Central memory CD8-positive, alpha-beta T cell (primary cell): ENCODE results near the gene IFNL1.

ENCODE experiments used
- ATAC-seq: fragments of 150-1000 bp; cut with Tn5 transposase; replicated peaks from 2 replicates; pipeline ENCODE4 v1.10.0; 2022; ENCODE audit warnings: mild to moderate bottlenecking, moderate FRiP score, moderate number of reproducible peaks; ENCODE audit not compliant: poor library complexity, severe bottlenecking; ENCODE audit errors: extremely low read depth
- DNase-seq, 2 donors: peaks; one replicate each; pipeline ENCODE4 v3.0.0; 2021; ENCODE audit warnings: low spot score in 2 of 2
- H3K27ac Mint-ChIP-seq: one replicate; pipeline ENCODE4 v1.8.0; 2022; ENCODE audit warnings: low read depth, mild to moderate bottlenecking, moderate library complexity, mixed read lengths
- H3K27me3 Mint-ChIP-seq: one replicate; pipeline ENCODE4 v1.8.0; 2022; ENCODE audit warnings: mixed read lengths
- H3K36me3 Mint-ChIP-seq: one replicate; pipeline ENCODE4 v1.8.0; 2022; ENCODE audit warnings: mild to moderate bottlenecking, moderate library complexity, mixed read lengths; ENCODE audit not compliant: insufficient read depth
- H3K4me1 Mint-ChIP-seq: one replicate; pipeline ENCODE4 v1.8.0; 2022; ENCODE audit warnings: mixed read lengths
- H3K4me3 Mint-ChIP-seq: one replicate; pipeline ENCODE4 v1.8.0; 2022; ENCODE audit warnings: mild to moderate bottlenecking, moderate library complexity, mixed read lengths
- H3K9me3 Mint-ChIP-seq: one replicate; pipeline ENCODE4 v1.8.0; 2022; ENCODE audit warnings: mixed read lengths

The IFNL1 gene

DNA sequence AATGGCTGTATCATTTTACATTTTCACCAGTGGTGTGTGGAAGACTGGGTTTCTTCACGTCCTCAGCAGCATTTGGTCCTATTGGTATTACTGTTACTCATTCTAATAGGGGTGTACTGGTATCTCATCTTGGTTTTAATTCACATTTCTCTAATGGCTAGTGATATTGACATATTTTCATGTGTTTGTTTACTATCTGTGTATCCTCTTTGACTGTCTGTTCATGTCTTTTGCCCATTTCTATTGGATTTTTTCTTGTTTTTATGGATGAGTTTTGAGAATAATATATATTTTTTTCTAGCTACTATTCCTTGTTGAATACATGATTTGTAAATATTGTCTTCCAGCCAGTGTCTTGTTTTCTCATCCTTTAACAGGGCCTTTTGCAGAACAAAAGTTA, 14.2 kb upstream of the IFNL1 start:
- Mint-ChIP-seq H3K36me3 (peaks cover 2% of the 10 kb centered on the region), H3K4me1 (peaks cover 5% of the 10 kb centered on the region), H3K4me3 (no peak overlapping the region), H3K27me3 (no peaks in the 10 kb centered on the region), H3K9me3 (no peaks in the 10 kb centered on the region), H3K27ac (no peak overlapping the region)
- no peak for ATAC-seq
- no peak for DNase-seq

DNA sequence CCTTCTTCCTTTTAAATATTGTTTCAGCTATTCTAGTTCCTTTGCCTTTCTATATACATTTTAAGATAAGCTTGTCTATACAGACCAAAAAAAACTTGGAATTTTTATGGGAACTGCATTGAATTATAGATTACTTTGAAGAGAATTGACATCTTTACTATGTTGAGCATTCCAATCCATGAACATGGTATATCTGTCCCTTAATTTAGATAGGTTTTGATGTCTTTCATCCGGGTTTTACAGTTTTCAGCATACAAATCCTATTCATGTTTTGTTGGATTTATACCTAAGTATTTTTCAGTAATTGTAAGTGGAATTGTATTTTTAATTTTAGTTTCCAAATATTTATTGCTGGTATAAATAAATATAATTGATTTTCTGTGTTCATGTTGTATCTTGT, 12.2 kb upstream of the IFNL1 start:
- H3K36me3 Mint-ChIP-seq, result peaks cover 4% of the 10 kb centered on the region
- no peak for ATAC-seq

DNA sequence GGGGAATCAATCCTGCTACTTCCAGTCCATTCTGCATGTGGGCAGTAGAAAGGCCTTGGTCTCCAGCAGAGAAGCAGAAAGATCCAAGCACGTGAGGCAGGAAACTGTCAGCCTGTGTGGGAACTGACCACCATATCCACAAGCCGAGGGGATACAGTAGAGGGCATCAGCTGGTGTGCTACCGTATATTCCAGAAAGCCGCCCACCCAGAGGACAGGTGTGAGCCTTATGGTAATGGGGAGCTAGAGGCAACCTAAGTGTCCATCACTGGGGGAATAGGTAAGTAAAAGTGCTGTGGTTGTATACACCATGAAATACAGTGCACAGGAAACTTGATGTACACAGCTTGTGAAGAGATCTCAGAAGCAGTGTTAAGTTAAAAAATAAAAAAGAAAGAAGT, 2.8 kb upstream of the IFNL1 start:
- H3K4me1 Mint-ChIP-seq, result peaks cover 24% of the 10 kb centered on the region
- H3K27ac Mint-ChIP-seq, result no peak overlapping the region
- no peak overlapping the region for H3K4me3 Mint-ChIP-seq
- H3K9me3 Mint-ChIP-seq, result no peaks in the 10 kb centered on the region
- peaks cover 4% of the 10 kb centered on the region for H3K36me3 Mint-ChIP-seq
- no peak for ATAC-seq
- DNase-seq, result no peak
- no peaks in the 10 kb centered on the region for H3K27me3 Mint-ChIP-seq

More for the DNA sequence above, 12.2 kb upstream of the IFNL1 start:
- H3K4me3 Mint-ChIP-seq, result no peak overlapping the region
- H3K27ac Mint-ChIP-seq, result no peak overlapping the region
- H3K27me3 Mint-ChIP-seq, result no peaks in the 10 kb centered on the region
- H3K9me3 Mint-ChIP-seq, result no peaks in the 10 kb centered on the region
- no peak for DNase-seq
- H3K4me1 Mint-ChIP-seq, result no peaks in the 10 kb centered on the region

DNA sequence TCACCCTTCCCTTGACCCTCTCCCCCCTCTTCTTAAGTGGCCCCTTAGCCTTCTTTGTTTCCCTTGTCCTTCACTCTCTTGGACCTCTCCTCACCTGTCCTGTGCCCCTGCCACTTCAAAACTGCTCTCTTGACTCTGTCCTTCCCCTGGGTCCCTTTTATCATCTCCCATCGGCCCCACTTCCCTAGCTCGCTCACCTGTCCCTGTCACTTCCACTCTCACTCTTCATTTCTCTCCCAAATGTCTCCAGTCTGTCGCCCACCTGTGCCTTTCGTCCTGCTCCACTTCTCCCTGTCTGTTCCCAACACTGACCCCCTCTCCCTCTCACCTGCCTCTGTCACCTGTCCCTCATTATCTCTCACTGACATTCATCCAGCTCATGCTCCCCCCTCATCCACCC, 699 bp downstream of the IFNL1 start:
- H3K4me1 Mint-ChIP-seq, result peaks cover 38% of the 10 kb centered on the region
- no peaks in the 10 kb centered on the region for H3K9me3 Mint-ChIP-seq
- DNase-seq (no peak), ATAC-seq (no peak)
- no peaks in the 10 kb centered on the region for H3K27me3 Mint-ChIP-seq
- peaks cover 6% of the 10 kb centered on the region for H3K36me3 Mint-ChIP-seq
- H3K27ac Mint-ChIP-seq, result no peak overlapping the region
- peak overlapping the region; percentile 2 for H3K4me3 Mint-ChIP-seq

DNA sequence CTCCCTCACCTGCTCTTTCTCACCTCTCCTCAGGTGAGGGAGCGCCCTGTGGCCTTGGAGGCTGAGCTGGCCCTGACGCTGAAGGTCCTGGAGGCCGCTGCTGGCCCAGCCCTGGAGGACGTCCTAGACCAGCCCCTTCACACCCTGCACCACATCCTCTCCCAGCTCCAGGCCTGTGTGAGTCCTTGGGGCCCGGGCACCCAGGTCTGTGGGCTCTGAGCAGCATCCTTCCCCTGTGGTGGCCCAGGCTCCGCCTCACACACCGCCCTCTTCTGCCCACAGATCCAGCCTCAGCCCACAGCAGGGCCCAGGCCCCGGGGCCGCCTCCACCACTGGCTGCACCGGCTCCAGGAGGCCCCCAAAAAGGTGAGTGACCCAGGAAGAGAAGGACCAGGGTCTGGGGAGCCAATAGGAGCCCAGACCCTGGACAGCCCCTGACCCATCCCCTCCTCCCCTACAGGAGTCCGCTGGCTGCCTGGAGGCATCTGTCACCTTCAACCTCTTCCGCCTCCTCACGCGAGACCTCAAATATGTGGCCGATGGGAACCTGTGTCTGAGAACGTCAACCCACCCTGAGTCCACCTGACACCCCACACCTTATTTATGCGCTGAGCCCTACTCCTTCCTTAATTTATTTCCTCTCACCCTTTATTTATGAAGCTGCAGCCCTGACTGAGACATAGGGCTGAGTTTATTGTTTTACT, 1.9 kb downstream of the IFNL1 start:
- Mint-ChIP-seq H3K4me3 (peak overlapping the region; percentile 78), H3K9me3 (no peaks in the 10 kb centered on the region), H3K4me1 (peaks cover 38% of the 10 kb centered on the region), H3K27me3 (no peaks in the 10 kb centered on the region), H3K27ac (peak overlapping the region; percentile 47), H3K36me3 (peaks cover 6% of the 10 kb centered on the region)
- DNase-seq, result peak; percentile 59 to 74
- peak; percentile 95 for ATAC-seq

DNA sequence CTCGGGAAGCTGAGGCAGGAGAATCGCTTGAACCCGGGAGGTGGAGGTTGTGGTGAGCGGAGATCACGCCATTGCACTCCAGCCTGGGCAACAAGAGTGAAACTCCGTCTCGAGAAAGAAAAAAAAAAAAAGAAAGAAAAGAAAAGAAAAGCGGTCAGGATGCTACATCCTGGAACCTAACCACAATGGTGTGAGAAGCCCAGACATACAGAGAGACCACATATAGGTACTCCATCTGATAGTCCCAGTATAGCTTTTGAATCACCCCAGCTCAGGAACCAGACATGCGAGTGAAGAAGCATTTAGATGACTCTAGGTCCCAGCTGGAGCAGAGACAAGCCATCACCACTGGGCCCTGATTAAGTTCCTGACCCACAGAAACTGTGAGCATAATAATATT, 3.2 kb downstream of the IFNL1 start:
- peak overlapping the region; percentile 78 for H3K4me3 Mint-ChIP-seq
- peak; percentile 38 for ATAC-seq

DNA sequence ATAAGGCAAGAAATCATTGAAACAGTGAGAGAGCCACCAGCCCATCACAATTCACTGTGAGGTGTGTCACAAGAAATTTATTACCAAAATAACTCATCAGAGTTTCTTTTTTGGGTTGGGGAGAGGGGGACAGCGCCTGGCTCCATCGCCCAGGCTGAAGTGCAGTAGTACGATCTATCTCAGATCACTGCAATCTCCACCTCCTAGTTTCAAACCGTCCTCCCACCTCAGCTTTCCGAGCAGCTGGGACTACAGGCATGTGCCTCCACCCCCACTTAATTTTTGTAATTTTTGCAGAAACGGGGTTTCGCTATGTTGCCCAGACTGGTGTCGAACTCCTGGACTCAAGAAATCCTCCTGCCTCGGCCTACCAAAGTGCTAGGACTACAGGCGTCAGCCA, 3.6 kb downstream of the IFNL1 start:
- peak overlapping the region; percentile 78 for H3K4me3 Mint-ChIP-seq
- no peak for DNase-seq
- H3K27me3 Mint-ChIP-seq, result no peaks in the 10 kb centered on the region
- no peaks in the 10 kb centered on the region for H3K9me3 Mint-ChIP-seq
- no peak for ATAC-seq
- H3K4me1 Mint-ChIP-seq, result peaks cover 38% of the 10 kb centered on the region
- peak overlapping the region; percentile 47 for H3K27ac Mint-ChIP-seq
- H3K36me3 Mint-ChIP-seq, result peaks cover 6% of the 10 kb centered on the region

More for the DNA sequence above, 3.2 kb downstream of the IFNL1 start:
- Mint-ChIP-seq H3K9me3 (no peaks in the 10 kb centered on the region), H3K4me1 (peaks cover 38% of the 10 kb centered on the region), H3K36me3 (peaks cover 6% of the 10 kb centered on the region), H3K27ac (peak overlapping the region; percentile 47), H3K27me3 (no peaks in the 10 kb centered on the region)
- no peak for DNase-seq

DNA sequence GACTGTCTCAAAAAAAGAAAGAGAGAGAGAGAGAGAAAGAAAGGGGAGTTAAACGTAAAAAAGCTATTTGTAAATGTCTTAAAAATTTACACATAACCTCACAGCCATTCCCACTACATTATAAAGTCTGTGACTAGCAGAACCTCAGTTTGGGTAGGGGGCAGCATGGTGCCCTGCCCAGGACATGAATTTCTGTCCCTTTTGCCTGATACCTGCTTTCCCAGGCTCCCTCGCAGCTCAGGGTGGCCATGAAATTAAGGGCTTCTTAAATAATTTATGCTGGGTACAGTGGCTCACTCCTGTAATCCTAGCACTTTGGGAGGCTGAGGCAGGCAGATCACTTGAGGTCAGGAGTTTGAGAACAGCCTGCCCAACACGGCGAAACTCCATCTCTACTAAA, 4.8 kb downstream of the IFNL1 start:
- Mint-ChIP-seq H3K27me3 (no peaks in the 10 kb centered on the region), H3K27ac (no peak overlapping the region), H3K9me3 (no peaks in the 10 kb centered on the region)

DNA sequence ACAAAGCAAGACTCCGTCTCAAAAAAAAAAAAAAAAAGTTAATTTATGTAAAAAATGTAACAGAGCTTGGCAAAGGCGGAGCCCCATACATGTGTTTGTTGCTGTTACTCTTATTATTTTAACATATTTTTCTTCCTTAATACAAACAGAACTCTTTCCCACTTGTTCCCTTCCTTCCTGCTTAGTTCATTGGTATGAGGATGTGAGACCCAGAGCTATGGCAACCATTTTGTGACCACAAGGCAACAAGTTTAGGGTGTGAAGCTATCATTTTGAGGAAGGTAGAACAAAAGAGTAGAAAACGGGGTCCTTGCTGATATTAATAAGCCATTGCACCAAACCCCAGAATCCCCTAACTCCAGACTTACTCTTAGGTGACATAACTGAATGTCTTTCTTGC, 5.4 kb downstream of the IFNL1 start:
- Mint-ChIP-seq H3K4me3 (no peak overlapping the region), H3K4me1 (peaks cover 32% of the 10 kb centered on the region), H3K9me3 (no peaks in the 10 kb centered on the region), H3K27ac (no peak overlapping the region), H3K27me3 (no peaks in the 10 kb centered on the region), H3K36me3 (peaks cover 6% of the 10 kb centered on the region)
- ATAC-seq, result no peak
- DNase-seq, result no peak

More for the DNA sequence above, 4.8 kb downstream of the IFNL1 start:
- H3K4me1 Mint-ChIP-seq, result peaks cover 37% of the 10 kb centered on the region
- no peak overlapping the region for H3K4me3 Mint-ChIP-seq
- DNase-seq (no peak), ATAC-seq (no peak)
- H3K36me3 Mint-ChIP-seq, result peaks cover 6% of the 10 kb centered on the region

DNA sequence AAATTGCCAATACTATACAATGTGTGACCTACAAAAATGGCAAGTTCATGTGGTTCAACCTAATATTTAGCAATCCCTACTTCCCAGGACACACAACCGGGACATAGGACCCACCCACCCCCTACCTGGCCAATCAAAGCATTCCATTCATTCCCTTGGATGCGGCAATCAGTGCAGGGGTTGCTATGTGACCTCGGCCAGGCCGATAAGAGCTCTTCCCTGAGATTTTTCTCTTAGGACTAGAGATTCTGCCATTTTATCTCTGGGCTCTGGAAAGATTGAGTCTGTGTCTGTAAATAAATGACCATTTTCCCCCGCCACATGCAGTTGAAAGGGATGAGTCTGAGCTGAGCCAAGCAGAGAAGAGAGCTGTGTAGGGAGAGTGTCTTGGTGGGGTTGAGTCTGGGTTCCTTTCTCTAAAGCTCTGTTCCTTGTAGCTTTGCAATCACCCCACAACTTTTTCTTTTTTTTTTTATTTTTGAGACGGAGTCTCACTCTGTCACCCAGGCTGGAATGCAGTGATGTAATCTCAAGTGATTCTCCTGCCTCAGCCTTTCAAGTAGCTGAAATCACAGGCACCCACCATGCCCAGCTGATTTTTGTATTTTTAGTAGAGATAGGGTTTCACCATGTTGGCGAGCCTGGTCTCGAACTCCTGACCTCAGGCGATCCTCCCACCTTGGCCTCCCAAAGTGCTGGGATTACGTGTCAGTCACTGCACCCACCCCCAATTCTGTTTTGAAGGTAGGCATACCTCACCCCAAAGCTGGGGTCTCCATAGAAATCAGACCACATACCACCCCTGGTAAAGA, 7.4 kb downstream of the IFNL1 start:
- no peaks in the 10 kb centered on the region for H3K27me3 Mint-ChIP-seq
- H3K27ac Mint-ChIP-seq, result no peak overlapping the region
- H3K36me3 Mint-ChIP-seq, result peaks cover under 1% of the 10 kb centered on the region
- no peak overlapping the region for H3K4me3 Mint-ChIP-seq
- H3K4me1 Mint-ChIP-seq, result peaks cover 18% of the 10 kb centered on the region
- no peaks in the 10 kb centered on the region for H3K9me3 Mint-ChIP-seq
- DNase-seq (no peak), ATAC-seq (no peak)

DNA sequence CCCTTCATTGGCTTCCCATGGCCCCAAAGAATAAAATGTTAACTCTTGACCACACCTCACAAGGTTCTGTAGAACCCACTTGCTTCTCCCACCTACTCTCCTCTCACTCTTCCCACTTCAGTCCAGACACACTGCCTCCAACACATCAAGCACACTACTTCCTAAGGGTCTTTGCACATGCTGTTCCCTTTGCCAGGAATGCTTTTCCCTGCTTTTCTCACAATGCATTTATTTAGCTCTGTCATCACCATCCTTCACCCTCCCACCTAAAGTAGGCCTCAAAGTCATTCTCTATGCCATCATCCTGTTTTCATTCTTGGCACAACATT, 7.9 kb downstream of the IFNL1 start:
- peaks cover 2% of the 10 kb centered on the region for H3K36me3 Mint-ChIP-seq
- H3K27ac Mint-ChIP-seq, result no peak overlapping the region
- ATAC-seq, result no peak
- peaks cover 16% of the 10 kb centered on the region for H3K4me1 Mint-ChIP-seq
- no peaks in the 10 kb centered on the region for H3K27me3 Mint-ChIP-seq
- H3K4me3 Mint-ChIP-seq, result no peak overlapping the region
- no peak for DNase-seq
- H3K9me3 Mint-ChIP-seq, result no peaks in the 10 kb centered on the region

DNA sequence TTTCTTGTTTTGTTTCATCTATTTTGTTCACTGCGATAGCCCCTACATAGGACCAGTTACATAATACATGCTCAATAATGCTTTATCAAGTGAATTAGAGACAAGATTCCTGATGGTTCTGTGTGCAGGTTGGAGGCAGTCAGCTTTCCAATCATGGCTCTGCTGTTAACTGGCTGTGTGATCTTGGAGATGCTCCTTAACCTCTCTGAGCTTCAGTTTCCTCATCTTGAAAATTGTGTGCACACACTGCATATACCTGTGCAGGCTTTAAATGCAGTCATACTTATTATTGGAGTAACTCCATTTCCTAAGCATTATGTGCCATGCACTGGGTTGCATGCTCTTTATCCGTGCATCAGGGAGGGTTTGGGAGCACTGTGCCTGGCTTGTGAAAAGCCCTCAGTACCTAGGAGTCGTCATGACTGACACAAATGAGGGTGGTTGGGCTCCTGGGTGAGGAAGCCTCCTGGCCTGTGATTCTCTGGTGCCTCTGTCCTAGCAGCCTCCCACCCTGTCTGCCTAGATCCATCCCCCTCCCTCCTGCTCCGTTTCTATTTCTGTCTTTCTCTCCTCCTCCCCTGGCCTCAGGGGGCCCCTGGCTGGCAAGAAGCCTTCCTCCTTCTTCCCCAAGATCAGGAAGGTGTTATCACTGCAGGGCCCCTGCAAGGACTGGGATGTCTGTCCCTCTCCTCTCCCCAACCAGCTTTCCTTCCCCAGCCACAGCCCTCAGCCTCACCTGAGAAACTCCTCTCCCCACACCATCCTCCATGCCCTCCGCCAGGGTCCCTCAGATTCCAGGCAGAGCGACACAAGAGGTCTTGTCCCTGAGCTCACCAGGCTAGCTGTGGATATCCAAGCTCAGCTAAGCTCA, 8.7 kb downstream of the IFNL1 start:
- Mint-ChIP-seq H3K27me3 (no peaks in the 10 kb centered on the region), H3K4me1 (peaks cover 13% of the 10 kb centered on the region), H3K36me3 (peaks cover 4% of the 10 kb centered on the region), H3K27ac (no peak overlapping the region), H3K4me3 (no peak overlapping the region), H3K9me3 (no peaks in the 10 kb centered on the region)
- no peak for DNase-seq
- no peak for ATAC-seq
